Measurements from ENCODE around the gene SRCAP.

Gene SRCAP

GRCh38 chr16:30731411-30731810, 32.4 kb downstream of the SRCAP start:
- no peak for DNase-seq (ENCODE audit: low read depth, low spot score)

- no peak for DNase-seq (ENCODE audit: low read depth, low spot score)
Measured at GRCh38 chr16:30736995-30737793, 38.2 kb downstream of the SRCAP start.

- DNase-seq (ENCODE audit: low read depth, low spot score): no peak
Measured at GRCh38 chr16:30737794-30738648, 39.0 kb downstream of the SRCAP start.

- no peak for DNase-seq (ENCODE audit: low read depth, low spot score)
Measured at GRCh38 chr16:30738984-30739951, 40.3 kb downstream of the SRCAP start.

GRCh38 chr16:30740364-30741251, 41.6 kb downstream of the SRCAP start:
- no peak for DNase-seq (ENCODE audit: low read depth, low spot score)

- DNase-seq (ENCODE audit: low read depth, low spot score): no peak
Measured at GRCh38 chr16:30741461-30741914, 42.5 kb downstream of the SRCAP start.

GRCh38 chr16:30743716-30744115, 44.7 kb downstream of the SRCAP start:
- DNase-seq (ENCODE audit: low read depth, low spot score): no peak

- no peak for DNase-seq (ENCODE audit: low read depth, low spot score)
Measured at GRCh38 chr16:30744183-30744582, 45.2 kb downstream of the SRCAP start.

GRCh38 chr16:30745082-30745481, 46.1 kb downstream of the SRCAP start:
- DNase-seq (ENCODE audit: low read depth, low spot score): no peak

GRCh38 chr16:30746638-30747175, 47.7 kb downstream of the SRCAP start:
- DNase-seq (ENCODE audit: low read depth, low spot score): no peak

- DNase-seq (ENCODE audit: low read depth, low spot score): no peak
Measured at GRCh38 chr16:30747331-30747730, 48.4 kb downstream of the SRCAP start.

GRCh38 chr16:30747799-30748633, 49.0 kb downstream of the SRCAP start, which contains the start of gene PHKG2:
Gene PHKG2 (plus strand): TSS chr16:30748425. CDS start chr16:30748821, 396 bp downstream.
- peak; percentile 99 for DNase-seq (ENCODE audit: low read depth, low spot score)

GRCh38 chr16:30748634-30749445, 49.9 kb downstream of the SRCAP start:
- DNase-seq (ENCODE audit: low read depth, low spot score): no peak

- DNase-seq (ENCODE audit: low read depth, low spot score): no peak
Measured at GRCh38 chr16:30750201-30750600, 51.2 kb downstream of the SRCAP start.

GRCh38 chr16:30750876-30751465, 52.0 kb downstream of the SRCAP start:
- DNase-seq (ENCODE audit: low read depth, low spot score): no peak

- no peak for DNase-seq (ENCODE audit: low read depth, low spot score)
Measured at GRCh38 chr16:30753596-30753995, 54.6 kb downstream of the SRCAP start.

- DNase-seq (ENCODE audit: low read depth, low spot score): no peak
Measured at GRCh38 chr16:30755955-30756780, 57.2 kb downstream of the SRCAP start.

Measured in smooth muscle cell of the brain vasculature (primary cell).